GM21528 (cell line): ENCODE measurements around the gene ARID5B.

Source experiments
- ATAC-seq: cut with Tn5 transposase; IDR thresholded peaks from one replicate; pipeline ENCODE4 v1.9.1; 2021; ENCODE audit warnings: mild to moderate bottlenecking, moderate library complexity; ENCODE audit not compliant: unreplicated experiment, low FRiP score

The ARID5B gene

DNA sequence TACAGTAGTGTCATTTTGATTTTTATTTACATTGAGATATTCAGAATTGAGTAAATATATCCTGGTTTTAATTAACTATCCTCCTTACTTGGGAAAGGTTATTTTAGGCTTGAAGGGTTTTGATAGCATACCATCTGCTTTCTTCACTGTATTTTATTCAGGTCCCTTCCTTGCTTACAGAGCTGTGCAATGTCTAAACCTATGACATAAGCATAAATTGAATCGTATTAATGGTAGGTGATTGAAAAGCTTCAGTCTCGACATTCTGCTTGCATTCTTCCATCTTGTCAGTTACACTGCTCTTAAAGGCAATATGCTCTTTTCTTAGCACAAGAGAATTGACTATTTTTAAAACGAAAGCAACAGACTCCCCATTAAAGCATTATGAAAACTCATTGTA, 102.5 kb downstream of the ARID5B start:
- no peak for ATAC-seq

DNA sequence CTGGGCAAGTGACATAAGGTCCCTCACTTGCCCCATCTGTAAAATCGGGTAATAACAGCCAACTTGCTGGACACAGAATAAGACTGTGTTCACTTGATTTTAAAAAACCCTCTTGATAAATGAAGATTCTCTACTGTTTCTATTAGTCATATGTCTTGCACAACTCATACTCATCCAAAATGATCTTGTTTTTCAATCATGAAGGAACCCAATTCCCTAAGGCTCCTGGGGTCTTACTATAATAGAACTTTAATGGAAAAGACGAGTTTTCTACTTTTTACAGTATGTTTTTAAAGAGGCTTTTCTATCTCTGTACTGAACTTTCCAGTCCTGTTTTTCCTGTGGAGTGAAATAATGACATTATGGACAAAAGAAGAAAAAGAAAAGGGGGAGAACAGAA, 103.8 kb downstream of the ARID5B start:
- no peak for ATAC-seq

DNA sequence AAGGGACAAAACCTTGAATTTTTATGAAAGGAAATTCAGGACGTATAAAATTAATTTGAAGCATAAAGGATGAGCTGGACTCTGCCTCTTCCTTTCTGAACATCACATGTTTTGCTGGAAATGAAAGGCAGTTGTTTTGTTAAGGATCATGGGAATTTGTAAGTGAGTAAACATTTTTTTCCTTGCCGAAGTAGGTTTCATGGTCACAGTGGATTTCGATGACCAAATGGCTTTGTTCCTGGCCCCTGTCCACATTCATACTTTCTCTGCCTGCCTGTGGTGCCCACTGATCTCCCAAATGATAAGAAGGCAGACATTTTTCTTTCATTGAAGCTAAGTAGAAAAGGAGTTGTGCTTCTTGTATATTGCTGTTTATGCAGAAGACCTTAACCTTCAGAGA, 104.2 kb downstream of the ARID5B start:
- ATAC-seq, result no peak

DNA sequence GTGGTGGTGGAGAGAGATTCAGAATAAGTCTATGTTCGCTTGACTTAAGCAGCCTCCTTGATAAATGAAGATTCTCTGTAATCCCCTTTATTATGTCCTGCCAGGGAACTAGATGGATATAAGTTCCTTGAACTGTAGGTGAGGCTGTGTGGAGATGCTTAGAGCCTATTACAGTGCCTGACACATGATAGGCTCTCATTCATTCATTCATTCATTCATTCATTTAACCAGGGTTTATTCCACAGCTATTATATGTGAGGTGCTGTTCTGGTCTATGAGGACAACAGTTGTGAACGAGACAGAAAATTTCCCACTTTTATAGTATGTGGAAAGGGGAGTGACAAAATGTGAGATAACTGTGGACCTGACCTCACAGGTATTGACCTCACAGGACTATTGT, 105.6 kb downstream of the ARID5B start:
- ATAC-seq, result no peak

DNA sequence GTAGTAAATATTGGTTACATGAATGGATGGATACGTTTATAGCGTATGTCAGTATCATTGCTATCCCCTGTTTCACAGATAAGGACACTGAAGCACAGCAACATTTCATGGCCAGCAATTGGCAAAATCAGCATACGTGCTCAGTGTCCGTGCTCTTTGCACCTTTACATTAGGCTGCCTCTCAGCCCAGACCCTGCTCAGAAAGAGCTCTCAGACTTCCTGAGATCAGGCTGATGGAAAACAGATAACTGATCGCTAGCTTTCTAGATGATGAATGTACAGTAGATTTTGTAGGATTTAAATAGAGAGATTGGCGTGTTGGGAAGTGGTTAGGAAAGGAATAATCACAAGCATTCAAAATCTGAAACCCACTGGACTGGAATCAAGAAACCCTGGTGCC, 106.7 kb downstream of the ARID5B start:
- no peak for ATAC-seq

DNA sequence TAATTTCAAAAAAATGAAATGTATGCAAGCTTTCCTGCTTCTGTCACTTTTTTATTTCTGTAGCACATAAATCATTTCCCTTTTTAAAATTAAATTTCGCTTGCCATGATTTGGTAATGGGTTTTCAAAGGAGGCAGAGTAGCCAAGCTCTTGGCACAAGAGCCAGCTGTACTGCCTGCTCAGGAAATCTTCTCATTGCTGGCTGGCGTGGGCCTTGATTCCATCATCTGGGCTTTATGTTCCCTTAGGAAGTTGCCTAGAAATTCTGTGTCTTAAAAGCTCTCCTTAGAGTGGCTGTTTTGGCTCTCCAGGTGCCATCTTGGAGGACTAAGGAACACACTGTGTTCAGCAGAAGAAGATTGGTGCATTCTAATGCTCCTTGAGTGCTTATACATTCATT, 107.4 kb downstream of the ARID5B start:
- no peak for ATAC-seq

DNA sequence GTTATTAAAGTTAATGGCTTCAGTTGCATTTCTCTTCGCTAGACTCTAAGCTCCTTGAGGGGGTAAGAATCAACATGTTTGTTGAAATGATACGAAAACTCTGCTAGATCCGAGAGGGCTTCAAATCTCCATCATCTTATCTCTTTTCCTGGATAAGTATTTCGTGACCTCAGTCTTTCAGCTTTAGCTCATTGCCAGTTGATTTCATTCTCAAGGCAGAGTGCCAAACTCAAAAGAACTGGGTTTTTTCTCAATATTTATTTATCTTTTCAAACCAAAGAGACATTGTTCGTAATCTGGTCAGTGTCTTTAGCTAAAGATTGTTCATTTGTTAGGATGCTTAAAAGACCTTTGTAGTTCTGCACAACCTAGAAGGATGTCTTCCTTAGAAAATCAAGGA, 108.9 kb downstream of the ARID5B start:
- ATAC-seq, result no peak

DNA sequence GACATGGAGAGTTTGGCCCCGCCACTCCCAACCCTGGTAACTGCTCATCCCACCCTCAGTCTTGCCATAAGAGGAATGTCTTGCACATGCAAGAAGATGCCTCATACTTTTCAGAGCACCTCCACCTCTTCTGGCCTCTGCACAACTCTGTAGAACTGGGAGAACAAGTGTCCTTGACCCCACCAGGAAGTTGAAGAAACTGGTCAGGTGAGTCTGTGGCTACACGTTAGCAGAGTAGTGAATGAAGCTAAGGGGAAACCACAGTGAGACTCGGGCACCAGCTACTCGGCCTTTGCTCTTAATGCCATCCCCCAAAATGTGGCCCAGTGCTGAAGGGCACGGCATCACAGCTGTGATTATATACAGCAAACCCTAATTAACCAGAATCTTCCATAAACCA, 110.1 kb downstream of the ARID5B start:
- ATAC-seq, result no peak

DNA sequence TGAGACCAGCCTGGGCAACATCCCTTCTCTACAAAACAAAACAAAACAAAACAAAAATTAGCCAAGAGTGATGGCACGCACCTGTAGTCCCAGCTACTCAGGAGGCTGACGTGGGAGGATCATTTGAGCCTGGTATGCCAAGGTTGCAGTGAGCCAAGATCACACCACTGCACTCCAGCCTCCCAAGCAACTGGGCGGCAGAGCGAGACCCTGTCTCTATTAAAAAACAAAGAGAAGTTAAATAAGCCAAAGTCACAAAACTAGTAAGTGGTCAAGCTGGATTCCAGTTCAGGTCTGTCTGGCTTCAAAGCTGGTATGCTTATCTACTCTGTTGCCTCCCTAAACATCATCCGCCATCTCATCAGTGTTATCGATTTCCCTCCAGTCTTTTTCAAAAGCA, 110.8 kb downstream of the ARID5B start:
- no peak for ATAC-seq

DNA sequence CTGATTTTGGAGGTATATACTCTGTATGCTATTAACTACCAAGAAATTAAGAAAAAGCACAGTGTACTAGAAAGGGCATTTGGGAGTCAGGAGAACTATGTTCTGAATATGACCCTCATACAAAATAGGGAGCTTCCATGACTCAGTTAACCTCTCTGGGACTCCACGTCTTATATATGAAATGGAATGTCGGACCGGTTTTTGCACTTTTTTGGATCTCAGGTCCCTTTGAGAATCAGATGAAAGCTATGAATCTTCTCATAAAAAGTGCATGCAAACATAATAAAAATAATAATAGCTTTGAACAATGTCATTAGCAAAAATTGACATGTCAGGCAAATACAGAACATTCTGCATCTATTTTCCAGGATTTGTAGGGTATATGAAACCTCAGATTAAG, 113.0 kb downstream of the ARID5B start:
- no peak for ATAC-seq

DNA sequence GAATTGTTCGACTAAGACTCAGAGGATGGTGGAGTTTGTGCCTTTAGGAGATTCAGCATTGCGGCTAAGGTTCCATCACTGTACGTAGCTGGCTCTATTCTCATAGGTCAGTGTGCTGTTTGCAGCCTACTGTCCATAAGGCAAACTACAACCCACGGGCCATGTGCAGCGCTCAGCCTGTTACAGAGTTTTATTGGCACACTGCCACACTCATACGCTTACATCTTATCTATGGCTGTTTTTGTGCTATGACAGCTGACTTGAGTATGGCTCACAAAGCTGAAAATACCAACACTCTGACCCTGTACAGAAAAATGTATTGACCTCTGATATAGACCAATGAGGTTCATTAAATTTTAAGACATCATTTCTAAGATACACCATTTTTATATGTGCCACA, 114.5 kb downstream of the ARID5B start:
- ATAC-seq, result no peak

DNA sequence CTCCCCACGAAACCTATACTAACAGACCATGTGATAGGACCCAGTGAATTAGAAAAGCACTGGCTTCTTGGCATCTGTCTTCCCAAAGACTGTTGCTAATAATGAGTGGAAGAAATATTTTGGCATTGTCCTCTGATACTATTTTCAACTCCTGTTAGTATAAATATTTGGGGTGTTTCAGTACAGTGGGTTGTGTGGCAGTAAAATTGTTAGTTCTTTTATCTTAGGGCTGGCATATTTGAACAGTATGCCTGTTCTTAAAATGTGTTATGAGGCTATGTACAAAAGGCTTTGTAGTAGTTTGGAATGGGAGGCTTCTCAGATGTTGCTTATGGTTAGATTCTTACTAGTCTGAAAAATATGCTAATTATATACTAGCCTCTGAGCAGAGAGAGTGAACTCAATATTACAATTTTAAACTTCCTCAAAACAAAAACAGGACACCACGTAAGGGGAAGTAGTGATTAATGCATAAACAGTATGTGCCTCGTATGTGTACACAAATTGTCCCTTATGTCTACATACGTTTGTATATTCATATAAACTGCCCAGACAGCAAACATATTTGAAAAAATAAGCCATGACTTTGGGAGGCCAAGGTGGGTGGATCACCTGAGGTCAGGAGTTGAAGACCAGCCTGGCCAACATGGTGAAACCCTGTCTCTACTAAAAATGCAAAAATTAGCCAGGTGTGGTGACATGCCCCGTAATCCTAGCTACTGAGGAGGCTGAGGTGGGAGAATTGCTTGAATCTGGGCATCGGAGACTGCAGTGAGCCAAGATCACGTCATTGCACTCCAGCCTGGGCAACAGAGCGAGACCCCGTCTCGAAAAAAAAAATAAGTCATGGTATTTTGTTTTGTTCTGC, 115.4 kb downstream of the ARID5B start:
- ATAC-seq, result peak; percentile 70

DNA sequence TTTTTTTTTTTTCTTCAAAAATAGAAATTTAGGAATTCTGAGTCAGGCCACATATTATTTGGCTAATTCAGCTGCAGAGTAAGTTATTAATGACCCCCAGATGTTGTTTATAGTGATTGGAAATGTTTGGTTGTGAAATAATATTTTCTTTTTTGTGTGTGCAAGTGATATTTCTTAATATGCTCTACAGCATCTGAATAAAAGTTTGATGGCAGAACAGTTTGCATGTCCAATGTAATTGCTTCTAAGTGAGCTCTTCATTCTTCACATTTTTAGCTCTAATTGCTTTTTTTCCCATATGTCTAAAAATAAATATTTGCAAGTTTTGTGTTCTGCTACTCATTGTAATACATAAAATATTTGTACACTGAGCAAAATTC, 116.0 kb downstream of the ARID5B start:
- no peak for ATAC-seq

DNA sequence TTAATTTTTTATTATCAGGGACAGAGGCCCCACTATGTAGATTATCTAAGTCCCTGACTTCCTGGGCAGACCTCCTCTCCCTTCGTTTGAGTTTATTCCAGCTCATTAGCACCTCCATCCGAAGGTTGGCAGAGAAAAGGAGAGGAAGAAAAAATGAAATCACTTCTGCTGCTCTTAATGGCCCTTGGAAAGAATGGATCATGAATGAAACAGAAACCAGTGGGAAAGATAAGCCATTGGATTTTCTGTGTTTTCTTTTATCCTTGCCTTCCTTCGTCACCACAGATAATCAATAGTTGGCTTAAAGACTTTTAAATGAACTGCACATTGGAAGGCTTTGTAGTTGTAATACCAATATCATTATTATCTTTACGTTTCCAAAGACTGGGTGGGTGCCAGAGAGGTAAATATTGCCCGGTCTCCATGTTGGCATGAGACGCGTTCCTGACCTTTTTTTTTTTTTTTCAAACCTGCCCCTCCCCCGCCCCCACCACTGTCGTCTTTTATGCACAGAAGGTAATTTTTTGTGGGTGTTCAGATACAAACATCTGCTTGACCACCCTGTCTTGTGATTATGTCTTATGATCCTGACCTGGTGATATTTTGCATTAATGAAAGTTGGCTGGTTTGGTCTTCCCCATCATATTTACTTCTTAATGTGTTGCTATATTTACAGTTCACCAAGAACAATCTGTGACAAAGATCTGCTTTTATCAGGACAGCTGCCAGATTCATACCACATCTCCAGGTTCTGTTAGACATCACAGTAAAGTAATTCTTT, 116.8 kb downstream of the ARID5B start:
- no peak for ATAC-seq

DNA sequence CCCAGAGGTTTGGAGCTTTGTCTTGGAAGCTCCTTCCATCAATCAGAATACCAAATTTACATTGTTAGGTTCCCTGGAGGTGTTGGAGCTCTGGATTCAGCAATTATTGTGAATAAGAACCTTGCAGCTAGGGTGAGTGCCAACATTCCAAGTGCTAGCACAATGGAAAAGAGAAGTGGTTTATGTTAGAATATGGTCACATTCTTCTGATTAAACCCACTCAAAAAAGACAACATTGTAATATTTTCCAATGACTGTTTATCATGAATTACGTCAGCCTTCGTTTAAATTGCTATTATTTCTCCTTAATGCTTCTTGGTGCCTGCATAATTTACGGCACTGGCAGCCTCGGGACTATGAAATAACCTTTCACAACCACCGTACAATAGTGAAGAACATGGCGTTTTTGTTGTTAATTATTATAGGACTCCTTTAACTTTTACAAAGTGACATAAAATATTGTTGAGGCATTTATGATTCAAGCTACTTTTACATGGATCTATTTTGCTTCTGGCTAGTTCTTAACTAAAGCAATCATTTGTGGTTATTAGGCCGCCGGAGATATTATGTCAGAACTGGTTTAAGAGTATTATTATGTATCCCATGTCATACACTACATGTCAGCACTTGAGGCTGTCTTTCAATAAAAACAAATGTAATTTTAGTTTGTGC, 117.7 kb downstream of the ARID5B start:
- no peak for ATAC-seq

DNA sequence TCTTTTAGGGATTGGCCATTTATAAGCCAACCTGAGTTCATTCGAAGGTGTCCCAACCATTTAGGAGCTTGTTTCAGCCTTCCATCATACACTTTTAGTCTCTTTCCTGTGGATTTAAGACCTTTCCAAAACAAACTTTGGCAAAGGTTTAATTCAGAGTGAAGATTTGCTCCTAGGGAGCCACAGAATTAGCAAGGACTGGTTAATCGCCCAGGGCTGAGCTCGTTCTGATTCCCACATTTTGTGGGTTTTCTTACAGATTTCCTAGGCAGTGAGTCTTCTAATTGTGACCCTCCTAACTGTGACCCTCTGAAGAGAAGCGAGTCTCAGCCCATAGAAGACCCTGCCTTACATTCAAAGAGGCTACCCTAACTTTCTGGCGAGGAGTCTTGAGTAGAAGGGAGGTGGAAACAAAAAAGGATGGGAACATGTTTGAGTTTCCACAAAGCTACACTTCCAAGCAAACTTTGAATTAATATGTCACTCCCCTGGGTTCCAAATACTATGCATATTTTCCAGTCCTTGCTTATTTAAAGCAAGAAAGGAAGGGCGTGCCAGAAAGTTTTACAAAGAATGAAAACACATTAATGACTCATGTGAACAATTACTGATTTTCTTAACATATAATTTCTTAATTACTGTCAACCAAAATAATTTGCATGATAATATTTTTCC, 118.3 kb downstream of the ARID5B start:
- no peak for ATAC-seq

DNA sequence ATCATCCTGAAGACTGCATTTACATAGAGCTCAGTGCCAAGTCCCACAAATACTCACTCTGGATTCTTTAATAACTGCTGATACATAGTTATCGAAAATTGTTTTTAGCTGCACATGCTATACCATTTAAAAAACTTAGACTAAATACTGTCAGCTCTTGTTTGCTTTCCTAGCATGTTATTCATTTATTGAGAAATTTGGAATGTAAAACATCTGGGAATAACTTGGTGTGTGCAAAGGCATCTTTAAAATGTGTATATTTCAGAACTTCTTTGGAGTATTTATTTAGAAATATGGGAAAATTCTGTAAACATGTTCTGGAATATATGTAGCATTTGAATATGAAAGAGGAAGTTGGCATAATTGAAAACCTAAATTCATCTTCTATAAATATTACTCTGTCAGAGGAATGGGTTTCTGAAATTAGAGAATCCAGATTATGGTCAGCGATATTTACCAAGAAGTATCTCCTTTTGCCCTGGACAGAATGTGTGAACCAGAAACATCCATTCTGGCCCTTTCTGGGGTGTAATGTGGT, 119.7 kb downstream of the ARID5B start:
- no peak for ATAC-seq

DNA sequence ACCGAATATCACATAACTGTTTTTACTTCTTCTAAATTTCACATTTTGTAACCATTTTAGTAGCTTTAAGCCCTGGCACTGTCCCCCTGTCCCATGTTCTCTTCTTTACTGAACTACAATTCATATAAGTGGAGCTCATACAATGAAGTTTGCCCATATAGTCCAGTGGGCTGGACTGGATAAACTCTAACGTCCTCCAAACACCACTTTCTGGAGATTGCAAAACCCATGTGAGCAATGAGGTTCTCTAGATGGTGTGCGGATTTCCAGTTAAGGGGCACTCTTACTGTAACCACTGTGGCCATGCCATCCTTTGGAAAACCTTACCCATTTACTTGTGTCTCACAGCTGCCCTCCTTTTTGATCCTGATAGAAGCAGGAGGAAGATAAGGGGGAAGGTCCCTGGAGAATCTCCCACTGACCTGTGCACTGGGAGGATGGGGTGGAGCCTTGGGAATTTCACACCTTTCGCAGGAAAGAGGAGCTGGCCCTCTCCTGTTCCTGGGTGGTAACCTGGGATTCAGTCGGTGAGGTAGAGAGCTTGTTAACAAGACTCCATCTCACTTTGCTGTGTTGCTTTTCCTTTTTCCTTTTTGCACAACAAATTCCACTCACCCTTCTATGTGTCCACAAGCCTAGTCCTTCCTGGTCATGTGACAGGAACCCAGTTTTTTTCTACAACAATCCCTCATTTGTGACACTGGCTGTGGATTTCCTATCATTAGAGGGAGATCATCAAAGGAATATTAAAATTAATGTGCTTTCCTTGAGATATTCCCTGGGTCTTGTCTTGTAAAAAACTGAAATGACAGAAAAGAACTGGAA, 120.7 kb downstream of the ARID5B start:
- no peak for ATAC-seq

DNA sequence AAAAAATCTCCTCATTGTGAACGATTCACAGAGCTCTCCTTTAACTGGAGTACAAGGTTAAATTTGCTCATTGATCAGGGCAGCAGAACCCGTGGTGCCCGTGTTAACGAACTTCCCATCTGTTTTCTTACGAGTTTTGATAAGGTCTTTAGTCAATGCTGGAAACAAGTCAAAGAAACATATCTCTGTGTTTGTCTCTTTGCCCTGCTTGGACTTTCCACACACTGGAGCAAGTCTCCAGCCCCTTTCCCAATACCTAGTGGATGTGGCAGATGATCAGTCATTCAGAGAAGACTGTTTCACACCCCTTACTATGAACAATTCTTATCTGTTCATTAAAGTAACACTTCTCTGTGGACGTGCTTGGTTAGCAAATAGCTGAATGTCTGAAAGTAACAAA, 121.3 kb downstream of the ARID5B start:
- ATAC-seq, result no peak

DNA sequence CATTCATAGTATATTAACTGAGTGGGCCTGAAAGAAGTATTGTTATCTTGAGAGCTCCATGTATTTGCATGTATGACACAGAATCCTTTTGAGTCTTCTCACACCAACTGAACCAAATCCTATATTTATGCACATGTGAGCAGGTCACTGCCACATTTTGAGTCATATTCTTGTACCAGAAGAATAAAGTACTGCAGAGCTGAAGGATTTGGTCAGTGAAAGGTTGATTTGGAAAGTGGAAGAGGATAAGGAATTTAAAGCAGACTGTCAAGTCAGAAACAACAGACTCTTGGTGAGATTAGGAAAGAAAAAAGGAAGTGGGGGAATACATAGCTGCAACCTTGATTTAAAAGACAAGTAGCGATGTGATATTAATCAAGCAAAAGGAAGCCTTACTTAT, 121.8 kb downstream of the ARID5B start:
- ATAC-seq, result no peak
